ENCODE results near the gene EPHB6. TPM values are rescaled to one million over a fixed set of nuclear protein-coding genes. Genes with fewer than 3 reads are reported as not detected.

EPHB6 gene
- total and polyA plus RNA-seq, 5 experiments from 2014 or later = 10.2 to 57.4 (median 23.3) TPM

DNA sequence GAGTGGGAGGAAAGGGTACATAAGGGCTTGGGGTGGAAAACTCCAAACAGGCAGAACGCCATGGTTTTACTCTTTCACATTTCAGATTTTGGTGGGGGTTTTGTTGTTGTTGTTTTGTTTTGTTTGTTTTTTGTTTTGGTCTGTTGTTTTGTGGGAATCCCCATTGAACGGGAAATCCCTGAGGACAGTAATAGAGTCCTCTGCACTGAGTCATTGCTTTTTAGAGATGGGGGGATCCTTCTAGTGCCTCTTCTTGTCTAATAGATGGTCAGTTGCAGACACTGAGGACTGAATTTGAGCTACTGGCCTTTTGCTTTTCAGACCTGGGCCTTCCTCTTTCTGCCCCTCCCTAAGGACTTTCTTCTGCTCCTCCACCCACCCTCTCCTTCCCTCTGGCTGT is 58.7 kb downstream of the EPHB6 start:
- Mint-ChIP-seq H3K27ac (no peak overlapping the region), H3K4me1 (peaks cover 0 to 6% (median 0%) of the 10 kb centered on the region in 4 donors), H3K4me3 (no peak overlapping the region), H3K36me3 (no peaks in the 10 kb centered on the region), H3K27me3 (peaks cover 13 to 46% (median 25%) of the 10 kb centered on the region in 5 donors), H3K9me3 (no peaks in the 10 kb centered on the region)
- POLR2A ChIA-PET = no interaction called here
- DNase-seq (no peak), ATAC-seq (no peak)

DNA sequence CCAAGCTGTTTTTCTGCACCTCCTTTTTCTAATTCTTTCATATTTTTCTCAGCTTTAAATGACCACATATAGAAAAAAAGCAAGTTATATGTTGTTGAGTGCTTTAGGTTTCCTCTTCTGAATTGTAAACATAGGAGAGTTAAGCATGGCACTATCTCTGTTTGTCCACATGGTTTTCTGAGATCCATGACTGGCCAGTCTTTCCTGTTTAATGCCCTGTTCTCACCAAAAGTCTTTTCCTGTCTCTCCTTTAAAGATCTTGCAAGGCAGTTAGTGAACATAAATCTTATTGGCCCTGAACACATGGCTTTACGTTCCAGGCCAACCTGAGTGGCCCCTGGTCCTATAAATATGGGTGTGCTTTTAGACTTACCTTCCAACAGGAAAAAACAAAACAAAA is 59.2 kb downstream of the EPHB6 start:
- no peak overlapping the region for H3K27ac Mint-ChIP-seq
- H3K27me3 Mint-ChIP-seq = peaks cover 8 to 46% (median 20%) of the 10 kb centered on the region in 5 donors

DNA sequence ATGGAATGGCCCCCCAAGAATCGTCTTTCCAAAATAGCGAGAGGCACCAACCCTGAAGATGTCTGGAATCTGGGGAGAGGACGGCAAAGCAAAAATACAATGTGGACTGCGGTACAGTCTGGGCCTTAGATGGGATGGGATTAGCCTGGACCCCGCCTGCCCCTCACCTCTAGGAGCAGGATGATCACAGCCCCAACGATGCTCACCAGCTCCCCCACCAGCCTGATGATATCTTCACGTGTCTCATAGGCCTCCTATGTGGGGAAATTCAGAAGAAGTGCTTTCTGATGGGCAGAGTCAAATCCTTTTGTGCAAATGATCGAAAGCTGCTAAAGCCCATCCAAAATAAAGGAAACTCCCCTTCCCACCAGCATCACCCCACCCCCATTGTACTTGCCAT is 60.4 kb downstream of the EPHB6 start:
- H3K4me3 Mint-ChIP-seq = no peak overlapping the region
- POLR2A ChIA-PET = no interaction called here
- peaks cover 0 to 4% (median 0%) of the 10 kb centered on the region in 4 donors for H3K4me1 Mint-ChIP-seq
- DNase-seq (no peak), ATAC-seq (no peak)
- H3K36me3 Mint-ChIP-seq = no peaks in the 10 kb centered on the region
- H3K27me3 Mint-ChIP-seq = peaks cover 8 to 42% (median 17%) of the 10 kb centered on the region in 5 donors
- H3K27ac Mint-ChIP-seq = no peak overlapping the region
- H3K9me3 Mint-ChIP-seq = no peaks in the 10 kb centered on the region

More for the DNA sequence above, 59.2 kb downstream of the EPHB6 start:
- DNase-seq (no peak), ATAC-seq (no peak)
- Mint-ChIP-seq H3K4me3 (no peak overlapping the region), H3K36me3 (no peaks in the 10 kb centered on the region), H3K9me3 (no peaks in the 10 kb centered on the region), H3K4me1 (peaks cover 0 to 6% (median 0%) of the 10 kb centered on the region in 4 donors)
- POLR2A ChIA-PET = no interaction called here

DNA sequence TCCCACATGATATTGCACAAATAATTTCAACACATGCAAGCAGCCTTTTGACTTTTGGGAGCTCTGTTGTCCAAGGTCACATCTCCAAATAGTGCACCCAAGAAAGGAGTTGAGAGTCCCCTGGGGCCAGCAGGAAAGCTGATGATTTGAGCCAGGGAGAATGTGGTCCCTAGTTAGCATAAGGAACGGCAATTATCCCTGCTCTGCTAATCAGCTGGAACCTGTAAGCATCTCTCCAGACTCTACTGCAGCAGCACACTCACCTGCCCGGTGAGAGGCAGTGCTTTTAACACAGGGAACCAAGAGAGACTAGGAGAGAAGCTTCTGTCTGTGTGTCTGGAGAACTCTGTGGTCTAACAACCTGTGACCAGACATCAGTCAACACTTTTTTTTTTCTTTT is 61.6 kb downstream of the EPHB6 start:
- POLR2A ChIA-PET = no interaction called here

DNA sequence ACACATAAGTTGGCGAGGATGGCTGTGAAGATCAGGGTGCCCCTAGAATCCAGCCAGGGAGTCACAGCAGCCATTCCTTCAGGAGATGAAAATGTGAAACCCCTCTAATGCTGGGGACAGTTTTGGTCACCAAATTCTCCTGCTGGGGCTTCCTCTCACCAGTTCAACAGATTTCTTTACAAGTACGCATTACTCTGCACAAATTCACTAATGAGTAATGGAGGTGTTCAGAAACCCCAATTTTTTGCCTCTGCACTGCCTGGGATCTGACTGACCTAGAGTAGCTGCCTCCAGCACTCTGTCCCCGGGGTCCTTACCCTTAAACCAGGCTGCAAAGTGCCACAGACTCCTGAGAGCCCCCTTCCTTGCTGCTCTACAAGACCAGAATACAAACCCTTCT is 62.6 kb downstream of the EPHB6 start:
- H3K27me3 Mint-ChIP-seq = peaks cover 5 to 26% (median 8%) of the 10 kb centered on the region in 5 donors
- no peak overlapping the region for H3K27ac Mint-ChIP-seq
- POLR2A ChIA-PET = no interaction called here
- no peak overlapping the region for H3K4me3 Mint-ChIP-seq
- no peak for DNase-seq
- peaks cover 0 to 4% (median 0%) of the 10 kb centered on the region in 4 donors for H3K4me1 Mint-ChIP-seq
- ATAC-seq = no peak
- H3K36me3 Mint-ChIP-seq = no peaks in the 10 kb centered on the region
- no peaks in the 10 kb centered on the region for H3K9me3 Mint-ChIP-seq

More for the DNA sequence above, 61.6 kb downstream of the EPHB6 start:
- peaks cover 5 to 36% (median 13%) of the 10 kb centered on the region in 5 donors for H3K27me3 Mint-ChIP-seq
- no peaks in the 10 kb centered on the region for H3K9me3 Mint-ChIP-seq
- peaks cover 0 to 4% (median 0%) of the 10 kb centered on the region in 4 donors for H3K4me1 Mint-ChIP-seq
- ATAC-seq (no peak), DNase-seq (no peak)
- no peak overlapping the region for H3K4me3 Mint-ChIP-seq
- H3K27ac Mint-ChIP-seq = no peak overlapping the region
- no peaks in the 10 kb centered on the region for H3K36me3 Mint-ChIP-seq

DNA sequence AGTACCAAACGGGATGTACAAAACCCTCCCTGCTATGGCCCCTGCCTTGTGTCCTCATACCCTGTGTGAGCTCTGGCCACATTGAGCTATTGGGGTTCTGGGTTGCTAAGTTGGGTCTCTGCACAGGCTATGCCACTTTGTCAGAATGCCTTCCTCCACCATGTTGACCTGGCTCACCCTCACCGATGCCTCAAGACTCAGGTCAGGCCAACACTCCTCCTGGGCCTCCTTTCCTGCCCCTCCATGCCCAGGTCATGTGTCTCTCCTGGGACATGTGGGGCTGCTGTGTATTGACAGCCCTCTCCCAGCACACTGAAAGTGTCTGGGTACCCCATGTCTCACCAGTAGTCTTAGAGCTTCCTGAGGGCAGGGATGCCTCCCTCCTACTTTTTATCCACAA is 64.0 kb downstream of the EPHB6 start:
- ATAC-seq (no peak), DNase-seq (no peak)
- Mint-ChIP-seq H3K27me3 (peaks cover 4 to 23% (median 6%) of the 10 kb centered on the region in 5 donors), H3K9me3 (no peaks in the 10 kb centered on the region), H3K4me1 (peaks cover 0 to 4% (median 0%) of the 10 kb centered on the region in 4 donors), H3K4me3 (no peak overlapping the region), H3K27ac (peak overlapping the region in 1 of 10 donors; percentile 63), H3K36me3 (no peaks in the 10 kb centered on the region)
- POLR2A ChIA-PET = no interaction called here

DNA sequence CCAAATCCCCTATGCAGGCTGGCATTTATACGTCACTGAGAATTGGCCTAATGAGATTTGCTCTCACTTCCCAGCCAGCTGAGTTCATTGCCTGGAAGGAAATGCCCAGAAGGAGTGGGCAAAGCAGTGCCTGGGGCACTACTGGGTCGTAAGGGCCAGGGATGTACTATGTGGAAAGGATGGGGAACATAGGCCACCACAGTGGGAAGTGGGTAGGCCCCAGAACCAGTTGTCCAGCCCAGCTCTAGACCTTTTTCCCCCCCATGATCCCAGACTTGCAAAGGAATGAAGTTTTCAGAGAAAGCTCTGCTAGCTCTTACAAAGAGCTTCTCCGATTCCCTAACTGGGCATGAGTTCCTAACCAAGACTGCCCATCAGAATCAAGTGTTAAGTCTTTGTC is 64.8 kb downstream of the EPHB6 start:
- H3K36me3 Mint-ChIP-seq = no peaks in the 10 kb centered on the region
- peaks cover 3 to 23% (median 5%) of the 10 kb centered on the region in 5 donors for H3K27me3 Mint-ChIP-seq
- H3K4me3 Mint-ChIP-seq = no peak overlapping the region
- H3K9me3 Mint-ChIP-seq = no peaks in the 10 kb centered on the region
- POLR2A ChIA-PET = no interaction called here
- H3K4me1 Mint-ChIP-seq = no peaks in the 10 kb centered on the region
- H3K27ac Mint-ChIP-seq = no peak overlapping the region
- no peak for ATAC-seq
- DNase-seq = no peak

Other genes starting within 250 kb of the EPHB6 start
- not detected for gene PRSS1, start 105.6 kb upstream of the EPHB6 start, total RNA-seq
- gene PRSS1, start 105.6 kb upstream of the EPHB6 start, polyA plus RNA-seq = not detected
- gene PRSS2, start 84.1 kb upstream of the EPHB6 start, total RNA-seq = not detected
- not detected for gene PRSS2, start 84.1 kb upstream of the EPHB6 start, polyA plus RNA-seq
- not detected for gene TRPV6, start 30.7 kb downstream of the EPHB6 start, total RNA-seq
- under 1 TPM in 1 of 3 donors, not detected in 2; 0.08 TPM for gene TRPV6, start 30.7 kb downstream of the EPHB6 start, polyA plus RNA-seq
- under 1 TPM in 1 of 2 experiments, not detected in 1; 0.30 TPM for gene TRPV5, start 78.7 kb downstream of the EPHB6 start, total RNA-seq
- not detected for gene TRPV5, start 78.7 kb downstream of the EPHB6 start, polyA plus RNA-seq
- gene LLCFC1, start 84.4 kb downstream of the EPHB6 start, total RNA-seq = not detected
- gene LLCFC1, start 84.4 kb downstream of the EPHB6 start, polyA plus RNA-seq = not detected
- under 1 TPM; 0.47 to 0.70 TPM for gene KEL, start 107.3 kb downstream of the EPHB6 start, total RNA-seq
- gene KEL, start 107.3 kb downstream of the EPHB6 start, polyA plus RNA-seq = not detected
- gene OR9A2, start 172.1 kb downstream of the EPHB6 start, total RNA-seq = under 1 TPM in 1 of 2 experiments, not detected in 1; 0.38 TPM
- gene OR9A2, start 172.1 kb downstream of the EPHB6 start, polyA plus RNA-seq = not detected
- not detected for gene OR6V1, start 197.3 kb downstream of the EPHB6 start, total RNA-seq
- gene OR6V1, start 197.3 kb downstream of the EPHB6 start, polyA plus RNA-seq = not detected